Neural cell (in vitro differentiated cells): ENCODE data around the gene ETFA. TPM values are rescaled to one million over a fixed set of nuclear protein-coding genes. Genes with fewer than 3 reads are reported as not detected.

Experiments
- H2AFZ ChIP-seq: fragments of 200-600, 300-800 bp; sonication (generic), shearing (Covaris generic); 2 replicates; pipeline ENCODE4 v1.6.0; 2014; ENCODE audit warnings: low read depth, mild to moderate bottlenecking, antibody characterized with exemption, low read length, moderate library complexity
- H3F3A ChIP-seq: fragments of 200-600 bp; shearing (Covaris generic); 2 replicates; pipeline ENCODE4 v1.6.1; 2016; ENCODE audit warnings: mild to moderate bottlenecking, moderate library complexity, mixed read lengths, antibody characterized with exemption, low read length; ENCODE audit not compliant: insufficient read depth, poor library complexity, severe bottlenecking
- H3K27ac ChIP-seq: fragments of 200-600, 300-800 bp; sonication (generic), shearing (Covaris generic); 2 replicates; pipeline ENCODE4 v1.5.1; 2014; ENCODE audit warnings: mild to moderate bottlenecking, low read length, moderate library complexity
- H3K27me3 ChIP-seq: fragments of 300-800, 200-600 bp; sonication (generic), shearing (Covaris generic); 2 replicates; pipeline ENCODE4 v1.6.0; 2014; ENCODE audit warnings: mild to moderate bottlenecking, low read depth, low read length, moderate library complexity; ENCODE audit not compliant: insufficient read depth
- H3K36me3 ChIP-seq: fragments of 300-800, 200-600 bp; sonication (generic), shearing (Covaris generic); 2 replicates; pipeline ENCODE4 v1.5.1; 2014; ENCODE audit warnings: mild to moderate bottlenecking, antibody characterized with exemption, low read length, moderate library complexity; ENCODE audit not compliant: insufficient read depth
- H3K4me2 ChIP-seq: fragments of 300-800, 200-600 bp; sonication (generic), shearing (Covaris generic); 2 replicates; pipeline ENCODE4 v1.6.0; 2014; ENCODE audit warnings: mild to moderate bottlenecking, low read length
- H3K4me3 ChIP-seq: fragments of 300-800, 200-600 bp; sonication (generic), shearing (Covaris generic); 2 replicates; pipeline ENCODE4 v1.5.1; 2014; ENCODE audit warnings: mild to moderate bottlenecking, low read length, moderate library complexity
- H3K79me2 ChIP-seq: fragments of 200-600 bp; shearing (Covaris generic); replicated peaks from 2 replicates; pipeline ENCODE4 v1.6.0; 2014; ENCODE audit warnings: mild to moderate bottlenecking, low read length, moderate library complexity; ENCODE audit not compliant: insufficient read depth
- H3K9ac ChIP-seq: fragments of 300-800, 200-600 bp; sonication (generic), shearing (Covaris generic); 2 replicates; pipeline ENCODE4 v1.6.1; 2016; ENCODE audit warnings: mild to moderate bottlenecking, low read length, mixed read lengths
- H3K9me2 ChIP-seq: fragments of 200-600 bp; shearing (Covaris generic); 2 replicates; pipeline ENCODE4 v1.6.1; 2016; ENCODE audit warnings: mild to moderate bottlenecking, low read length, mixed read lengths; ENCODE audit not compliant: insufficient read depth
- H3K9me3 ChIP-seq: fragments of 200-600, 300-800 bp; sonication (generic), shearing (Covaris generic); 2 replicates; pipeline ENCODE4 v1.6.1; 2016; ENCODE audit warnings: mild to moderate bottlenecking, mixed run types, low read length, moderate library complexity, mixed read lengths
- H4K20me1 ChIP-seq: fragments of 200-600 bp; shearing (Covaris generic); 2 replicates; pipeline ENCODE4 v1.6.1; 2016; ENCODE audit warnings: mild to moderate bottlenecking, mixed run types; ENCODE audit not compliant: insufficient read depth
- EP300 ChIP-seq: fragments of 450-650 bp; conservative IDR thresholded peaks from 2 replicates; pipeline ENCODE4 v1.6.1; 2014; ENCODE audit warnings: antibody characterized with exemption, mild to moderate bottlenecking, moderate library complexity; ENCODE audit not compliant: poor library complexity, severe bottlenecking
- EZH2 ChIP-seq: fragments of 200-600, 300-800 bp; shearing (Covaris generic), sonication (generic); IDR thresholded peaks from 2 replicates; pipeline ENCODE4 v1.6.1; 2014; ENCODE audit warnings: antibody characterized with exemption, low read length, borderline replicate concordance, mild to moderate bottlenecking; ENCODE audit not compliant: insufficient read depth, poor library complexity, severe bottlenecking
- MXI1 ChIP-seq: fragments of 450-650 bp; conservative IDR thresholded peaks from 2 replicates; pipeline ENCODE4 v1.6.1; 2014; ENCODE audit warnings: antibody characterized with exemption, mild to moderate bottlenecking; ENCODE audit not compliant: poor library complexity, severe bottlenecking
- POLR2AphosphoS5 ChIP-seq: IDR thresholded peaks from 2 replicates; pipeline ENCODE4 v1.6.1; 2012
- RAD21 ChIP-seq: fragments of 450-650 bp; conservative IDR thresholded peaks from 2 replicates; pipeline ENCODE4 v1.6.1; 2014; ENCODE audit warnings: antibody characterized with exemption, mild to moderate bottlenecking, moderate library complexity
- SMC3 ChIP-seq: fragments of 450-650 bp; conservative IDR thresholded peaks from 2 replicates; pipeline ENCODE4 v1.6.1; 2014; ENCODE audit warnings: antibody characterized with exemption, mild to moderate bottlenecking, moderate library complexity; ENCODE audit not compliant: poor library complexity
- TAF1 ChIP-seq: IDR thresholded peaks from 2 replicates; pipeline ENCODE4 v1.6.1; 2012; ENCODE audit warnings: low read depth
- polyA plus RNA-seq: library from polyadenylated mRNA; depleted of rRNA; stranded (reverse); fragments of >200 nt; gene quantifications from 2 replicates; pipeline ENCODE4 v1.2.3, GENCODE V29; 2014
- TF ChIP-seq, protein P1 (sequence below): IDR thresholded peaks from 2 replicates; pipeline ENCODE4 v1.6.1; 2012; ENCODE audit warnings: borderline replicate concordance
- TF ChIP-seq, protein P2 (sequence below): fragments of 450-650 bp; IDR thresholded peaks from 2 replicates; pipeline ENCODE4 v1.5.1; 2014; ENCODE audit warnings: antibody characterized with exemption, mild to moderate bottlenecking, moderate library complexity; ENCODE audit not compliant: poor library complexity, severe bottlenecking

The ETFA gene
- polyA plus RNA-seq, 1 donor from 2014 or later: 145 TPM

DNA sequence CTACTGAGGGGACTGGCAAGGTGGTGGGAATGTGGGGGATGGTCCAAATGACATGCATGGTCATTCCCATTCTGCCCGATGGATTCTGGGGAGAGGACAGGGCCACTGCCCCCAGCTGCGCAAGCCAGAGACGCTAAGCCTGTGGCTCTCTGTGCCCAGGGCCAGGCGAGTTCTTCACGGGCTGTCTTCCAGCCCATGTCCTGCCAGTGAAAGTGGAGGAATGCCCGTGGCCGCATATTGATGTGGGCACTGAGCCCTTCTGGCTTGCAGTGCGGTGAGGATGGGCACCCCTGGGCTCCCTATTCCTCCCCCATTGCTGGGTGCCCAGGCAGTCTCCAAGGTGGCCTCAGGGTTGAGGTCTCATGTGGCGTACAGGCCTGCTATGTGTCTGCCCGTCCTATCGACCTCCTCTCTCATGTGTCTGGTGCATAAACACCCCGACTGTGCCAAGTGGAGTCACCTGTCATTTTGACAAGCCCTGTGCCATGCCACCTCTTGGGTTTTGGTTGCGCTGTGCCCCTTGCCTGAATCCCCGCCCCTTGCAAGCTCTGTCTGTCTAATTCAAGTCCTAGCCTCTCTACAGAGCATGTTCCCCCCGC is 134.7 kb downstream of the ETFA start:
- no peaks in the 10 kb centered on the region for H4K20me1 ChIP-seq
- H3F3A ChIP-seq: no peaks in the 10 kb centered on the region
- H3K4me2 ChIP-seq: no peak overlapping the region
- no peaks in the 10 kb centered on the region for H3K27me3 ChIP-seq
- H3K9me2 ChIP-seq: no peaks in the 10 kb centered on the region
- no peak overlapping the region for H3K4me3 ChIP-seq
- no peaks in the 10 kb centered on the region for H3K79me2 ChIP-seq
- no peak overlapping the region for H3K9ac ChIP-seq
- H2AFZ ChIP-seq: no peak overlapping the region
- no peak for TF ChIP-seq MXI1
- no peak for TF ChIP-seq RAD21
- TF ChIP-seq, protein P1, sequence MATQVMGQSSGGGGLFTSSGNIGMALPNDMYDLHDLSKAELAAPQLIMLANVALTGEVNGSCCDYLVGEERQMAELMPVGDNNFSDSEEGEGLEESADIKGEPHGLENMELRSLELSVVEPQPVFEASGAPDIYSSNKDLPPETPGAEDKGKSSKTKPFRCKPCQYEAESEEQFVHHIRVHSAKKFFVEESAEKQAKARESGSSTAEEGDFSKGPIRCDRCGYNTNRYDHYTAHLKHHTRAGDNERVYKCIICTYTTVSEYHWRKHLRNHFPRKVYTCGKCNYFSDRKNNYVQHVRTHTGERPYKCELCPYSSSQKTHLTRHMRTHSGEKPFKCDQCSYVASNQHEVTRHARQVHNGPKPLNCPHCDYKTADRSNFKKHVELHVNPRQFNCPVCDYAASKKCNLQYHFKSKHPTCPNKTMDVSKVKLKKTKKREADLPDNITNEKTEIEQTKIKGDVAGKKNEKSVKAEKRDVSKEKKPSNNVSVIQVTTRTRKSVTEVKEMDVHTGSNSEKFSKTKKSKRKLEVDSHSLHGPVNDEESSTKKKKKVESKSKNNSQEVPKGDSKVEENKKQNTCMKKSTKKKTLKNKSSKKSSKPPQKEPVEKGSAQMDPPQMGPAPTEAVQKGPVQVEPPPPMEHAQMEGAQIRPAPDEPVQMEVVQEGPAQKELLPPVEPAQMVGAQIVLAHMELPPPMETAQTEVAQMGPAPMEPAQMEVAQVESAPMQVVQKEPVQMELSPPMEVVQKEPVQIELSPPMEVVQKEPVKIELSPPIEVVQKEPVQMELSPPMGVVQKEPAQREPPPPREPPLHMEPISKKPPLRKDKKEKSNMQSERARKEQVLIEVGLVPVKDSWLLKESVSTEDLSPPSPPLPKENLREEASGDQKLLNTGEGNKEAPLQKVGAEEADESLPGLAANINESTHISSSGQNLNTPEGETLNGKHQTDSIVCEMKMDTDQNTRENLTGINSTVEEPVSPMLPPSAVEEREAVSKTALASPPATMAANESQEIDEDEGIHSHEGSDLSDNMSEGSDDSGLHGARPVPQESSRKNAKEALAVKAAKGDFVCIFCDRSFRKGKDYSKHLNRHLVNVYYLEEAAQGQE: no peak
- TF ChIP-seq SMC3: no peak
- TF ChIP-seq EZH2: no peak
- no peak for TF ChIP-seq POLR2AphosphoS5
- no peak for TF ChIP-seq EP300
- TF ChIP-seq, protein P2, sequence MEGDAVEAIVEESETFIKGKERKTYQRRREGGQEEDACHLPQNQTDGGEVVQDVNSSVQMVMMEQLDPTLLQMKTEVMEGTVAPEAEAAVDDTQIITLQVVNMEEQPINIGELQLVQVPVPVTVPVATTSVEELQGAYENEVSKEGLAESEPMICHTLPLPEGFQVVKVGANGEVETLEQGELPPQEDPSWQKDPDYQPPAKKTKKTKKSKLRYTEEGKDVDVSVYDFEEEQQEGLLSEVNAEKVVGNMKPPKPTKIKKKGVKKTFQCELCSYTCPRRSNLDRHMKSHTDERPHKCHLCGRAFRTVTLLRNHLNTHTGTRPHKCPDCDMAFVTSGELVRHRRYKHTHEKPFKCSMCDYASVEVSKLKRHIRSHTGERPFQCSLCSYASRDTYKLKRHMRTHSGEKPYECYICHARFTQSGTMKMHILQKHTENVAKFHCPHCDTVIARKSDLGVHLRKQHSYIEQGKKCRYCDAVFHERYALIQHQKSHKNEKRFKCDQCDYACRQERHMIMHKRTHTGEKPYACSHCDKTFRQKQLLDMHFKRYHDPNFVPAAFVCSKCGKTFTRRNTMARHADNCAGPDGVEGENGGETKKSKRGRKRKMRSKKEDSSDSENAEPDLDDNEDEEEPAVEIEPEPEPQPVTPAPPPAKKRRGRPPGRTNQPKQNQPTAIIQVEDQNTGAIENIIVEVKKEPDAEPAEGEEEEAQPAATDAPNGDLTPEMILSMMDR: no peak
- TF ChIP-seq TAF1: no peak
- no peak overlapping the region for H3K27ac ChIP-seq
- H3K36me3 ChIP-seq: no peaks in the 10 kb centered on the region
- H3K9me3 ChIP-seq: no peaks in the 10 kb centered on the region

DNA sequence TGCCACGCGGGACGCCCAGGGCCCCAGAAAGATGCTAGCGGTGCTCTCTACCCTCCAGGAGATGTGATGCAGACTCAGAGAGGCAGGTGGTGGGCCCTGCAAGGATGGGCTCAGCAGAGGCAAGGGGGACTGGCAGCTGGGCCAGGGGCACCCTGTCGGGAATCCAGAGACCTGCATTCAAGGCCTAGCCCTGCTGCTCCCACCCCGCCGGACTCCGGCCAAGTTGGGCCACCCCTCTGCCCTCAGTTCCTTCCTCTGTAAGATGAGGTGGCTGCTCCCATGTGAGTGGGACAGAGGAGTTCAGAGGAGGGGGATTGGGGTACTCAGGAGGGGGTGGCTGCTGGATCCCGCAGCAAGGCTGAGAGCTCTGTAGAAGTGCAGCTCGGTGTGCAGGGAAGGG is 135.2 kb downstream of the ETFA start:
- Histone ChIP-seq H4K20me1 (no peaks in the 10 kb centered on the region), H3K4me2 (no peak overlapping the region), H3F3A (no peaks in the 10 kb centered on the region), H3K27me3 (no peaks in the 10 kb centered on the region), H3K36me3 (no peaks in the 10 kb centered on the region), H3K4me3 (no peak overlapping the region), H3K27ac (no peak overlapping the region), H2AFZ (no peak overlapping the region), H3K9me2 (no peaks in the 10 kb centered on the region), H3K79me2 (no peaks in the 10 kb centered on the region), H3K9me3 (no peaks in the 10 kb centered on the region), H3K9ac (no peak overlapping the region)
- TF ChIP-seq POLR2AphosphoS5 (no peak), EP300 (no peak), RAD21 (no peak), MXI1 (no peak)
- TF ChIP-seq, protein P1: no peak
